K562 (cell line): ENCODE data around the gene SHISA2. TPM values are rescaled to one million over a fixed set of nuclear protein-coding genes. Genes with fewer than 3 reads are reported as not detected.

Experiments used
- ATAC-seq: fragments of 200-7000 bp; cut with Tn5 transposase; 3 replicates; pipeline ENCODE4 v1.9.1; 2020; ENCODE audit warnings: moderate library complexity
- BruUV-seq: library from RNA; stranded (reverse); fragments of 400-500 nt; replicated peaks from 2 replicates; lab custom pipeline; 2021; lab: Mats Ljungman, UMichigan
- CTCF ChIA-PET: fragments of 300-600 bp; formaldehyde crosslinking; extraction: SDS; loops from one replicate; lab custom pipeline; 2021; ENCODE audit warnings: low intra/inter-chr PET ratio; lab: Yijun Ruan, JAX
- POLR2A ChIA-PET: fragments of 300-600, 350-650 bp; sonication (Branson Sonifier 250); formaldehyde crosslinking; extraction: SDS; loops from one replicate; lab custom pipeline; 2021; ENCODE audit warnings: antibody characterized with exemption, inconsistent platforms; lab: Yijun Ruan, JAX
- DNase-seq, 4 experiments: peaks; one replicate each; pipeline versions ENCODE4 v3.0.0 to v3.0.0-alpha.2; 2011 to 2018; ENCODE audit warnings: low spot score in 3 of 4, mixed read lengths in 3 of 4; ENCODE audit errors: extremely low read depth in 1 of 4
- FAIRE-seq: peaks from 2 replicates; lab custom pipeline; 2011; peaks lifted over from hg19 to GRCh38; lab: Jason Lieb, UNC
- H2AFZ ChIP-seq: 2 replicates; pipeline ENCODE4 v1.6.0; 2011; ENCODE audit warnings: low read depth, low read length, control low read depth, inconsistent platforms
- H3K27ac ChIP-seq: fragments of 200-600 bp; 3 replicates; pipeline ENCODE4 v1.8.0; 2011; ENCODE audit warnings: low read depth, mild to moderate bottlenecking, control low read depth, inconsistent platforms, low read length, moderate library complexity, mixed read lengths; ENCODE audit errors: extremely low read depth
- H3K27me3 ChIP-seq, 2 experiments: fragments of 300-600 bp in 1 of 2; 2 replicates in 1 of 2; 3 replicates in 1 of 2; pipeline versions ENCODE4 v1.6.0 to v1.8.0; 2011; ENCODE audit warnings: inconsistent platforms in 2 of 2, low read length in 2 of 2, mild to moderate bottlenecking in 1 of 2, mixed read lengths in 1 of 2, moderate library complexity in 1 of 2; ENCODE audit not compliant: control insufficient read depth in 2 of 2, insufficient read depth in 2 of 2
- H3K36me3 ChIP-seq: fragments of 300-600 bp; 3 replicates; pipeline ENCODE4 v1.8.0; 2011; ENCODE audit warnings: mild to moderate bottlenecking, low read length, inconsistent platforms; ENCODE audit not compliant: control insufficient read depth, insufficient read depth
- H3K4me1 ChIP-seq, 2 experiments: fragments of 200-600 bp in 1 of 2; replicated peaks in 1 of 2; 2 replicates in 1 of 2; 3 replicates in 1 of 2; pipeline versions ENCODE4 v1.5.1 to v1.8.0; 2011; ENCODE audit warnings: inconsistent platforms in 2 of 2, low read length in 2 of 2, mild to moderate bottlenecking in 1 of 2, mixed read lengths in 1 of 2, moderate library complexity in 1 of 2; ENCODE audit not compliant: control insufficient read depth in 2 of 2, insufficient read depth in 2 of 2
- H3K4me2 ChIP-seq: 2 replicates; pipeline ENCODE4 v1.6.1; 2011; ENCODE audit warnings: low read length, control low read depth, inconsistent platforms, mixed read lengths; ENCODE audit not compliant: insufficient read depth
- H3K4me3 ChIP-seq: fragments of 200-600 bp; sonication (generic), shearing (Covaris generic); 2 replicates; pipeline ENCODE4 v1.5.1; 2016; ENCODE audit warnings: control low read depth, inconsistent platforms
- H3K79me2 ChIP-seq: fragments of 200-600 bp; 3 replicates; pipeline ENCODE4 v1.8.0; 2011; ENCODE audit warnings: low read length, inconsistent platforms; ENCODE audit not compliant: control insufficient read depth, insufficient read depth
- H3K9ac ChIP-seq, 2 experiments: 2 replicates each; pipeline versions ENCODE4 v1.6.0 to v1.6.1; 2011; ENCODE audit warnings: low read depth in 2 of 2, low read length in 2 of 2, control low read depth in 1 of 2, inconsistent platforms in 1 of 2, mild to moderate bottlenecking in 1 of 2, mixed read lengths in 1 of 2; ENCODE audit not compliant: insufficient read depth in 1 of 2
- H3K9me1 ChIP-seq: one replicate; pipeline ENCODE4 v1.6.0; 2011; ENCODE audit warnings: inconsistent platforms, mild to moderate bottlenecking, low read length, moderate library complexity; ENCODE audit not compliant: control insufficient read depth, insufficient read depth
- H3K9me3 ChIP-seq: replicated peaks from 2 replicates; pipeline ENCODE4 v1.5.1; 2011; ENCODE audit warnings: low read depth, low read length, inconsistent platforms; ENCODE audit not compliant: control insufficient read depth, insufficient read depth
- H4K20me1 ChIP-seq: replicated peaks from 2 replicates; pipeline ENCODE4 v1.6.1; 2011; ENCODE audit warnings: low read length, inconsistent platforms, mixed read lengths; ENCODE audit not compliant: control insufficient read depth, insufficient read depth
- BCOR ChIP-seq: fragments of 450-650 bp; IDR thresholded peaks from 2 replicates; pipeline ENCODE4 v1.6.1; 2016
- CBX8 ChIP-seq: fragments of 200-600 bp; sonication (generic); IDR thresholded peaks from 2 replicates; pipeline ENCODE4 v1.6.1; 2012; ENCODE audit warnings: borderline replicate concordance, mixed run types, low read depth, mild to moderate bottlenecking, moderate library complexity, mixed read lengths, low read length, control low read depth, inconsistent platforms; ENCODE audit not compliant: poor library complexity, severe bottlenecking; ENCODE audit errors: extremely low read depth
- ERF ChIP-seq: fragments of 450-650 bp; formaldehyde crosslinking; IDR thresholded peaks from 2 replicates; pipeline ENCODE4 v1.4.0; 2020; ENCODE audit warnings: mild to moderate bottlenecking, mixed read lengths
- HDAC6 ChIP-seq: IDR thresholded peaks from 2 replicates; pipeline ENCODE4 v1.6.1; 2012; ENCODE audit warnings: low read depth, mild to moderate bottlenecking, control low read depth, inconsistent platforms, low read length, moderate library complexity
- PHTF2 ChIP-seq: fragments of 250-450 bp; sonication (Bioruptor Pico); IDR thresholded peaks from 2 replicates; pipeline ENCODE4 v1.5.0; 2021; ENCODE audit warnings: mild to moderate bottlenecking
- POLR2B ChIP-seq: fragments of 450-650 bp; IDR thresholded peaks from 2 replicates; pipeline ENCODE4 v1.6.1; 2018; ENCODE audit warnings: low read depth; ENCODE audit not compliant: partially characterized antibody
- SNIP1 ChIP-seq: fragments of 450-650 bp; IDR thresholded peaks from 2 replicates; pipeline ENCODE4 v1.7.1; 2017; ENCODE audit warnings: low read depth, mild to moderate bottlenecking
- XRCC5 ChIP-seq: fragments of 200-400 bp; formaldehyde crosslinking; IDR thresholded peaks from 2 replicates; pipeline ENCODE4 v1.6.1; 2017; ENCODE audit warnings: low read depth, mild to moderate bottlenecking, low read length
- ZNF184 ChIP-seq: sonication (generic); formaldehyde crosslinking; IDR thresholded peaks from 2 replicates; pipeline ENCODE4 v1.5.0; 2020; ENCODE audit warnings: missing genetic modification reagents
- ZNF253 ChIP-seq: fragments of 250-450 bp; sonication (Bioruptor Pico); conservative IDR thresholded peaks from 2 replicates; pipeline ENCODE4 v1.6.1; 2021; ENCODE audit warnings: mild to moderate bottlenecking
- ZNF41 ChIP-seq: fragments of 250-450 bp; sonication (Bioruptor Pico); conservative IDR thresholded peaks from 2 replicates; pipeline ENCODE4 v1.4.0; 2020; ENCODE audit warnings: mild to moderate bottlenecking
- ZNF740 ChIP-seq, 3 experiments: fragments of 200-800 bp in 1 of 3; sonication (Bioruptor generic) in 1 of 3; sonication (generic) in 1 of 3; formaldehyde crosslinking in 1 of 3; IDR thresholded peaks; 2 replicates each; pipeline versions ENCODE4 v1.6.1 to v1.8.0; 2016 to 2022; ENCODE audit warnings: mild to moderate bottlenecking in 2 of 3, missing compliant biosample characterization in 2 of 3, missing genetic modification characterization in 2 of 3, missing genetic modification reagents in 1 of 3
- WGBS: fragments of 100-300 bp; shearing (Covaris generic); methylation state at CpG from one replicate; pipeline ENCODE4 v1.1.6; 2016; ENCODE audit warnings: low coverage, mixed read lengths; ENCODE audit not compliant: insufficient coverage; ENCODE audit errors: missing lambda C conversion rate; 5-methylcytosine and 5-hydroxymethylcytosine counted together
- in situ Hi-C: fragments of 300-500 bp; cut with MboI; formaldehyde crosslinking; loops from 4 replicates; pipeline ENCODE4 v1.15.0; 2018; ENCODE audit warnings: inconsistent platforms, mixed read lengths
- intact Hi-C: fragments of 100-400 bp; cut with micrococcal nuclease; formaldehyde crosslinking; loops from 2 replicates; pipeline ENCODE4 v1.14.2; 2022
- polyA plus RNA-seq, 8 experiments: library from polyadenylated mRNA; depleted of rRNA in 4 of 8; stranded (reverse) in 5 of 8; unstranded in 3 of 8; fragments of >200 nt; fragmentation: Nextera tagmentation in 2 of 8; fragmentation: Illumina TruSeq in 1 of 8; extraction: Ambion mirVana in 2 of 8; extraction: Trizol in 1 of 8; gene quantifications; 2 replicates each; pipeline versions ENCODE4 v1.2.1 to v1.2.3, GENCODE V29; 2011 to 2014; ENCODE audit warnings: inconsistent platforms in 1 of 8, missing spikeins in 1 of 8
- total RNA-seq, 7 experiments: library from RNA; depleted of rRNA in 6 of 7; stranded (reverse); fragments of >200 nt in 6 of 7; fragmentation: Illumina TruSeq in 2 of 7; extraction: Trizol in 2 of 7; gene quantifications; 2 replicates each; pipeline versions ENCODE4 v1.2.1 to v1.2.3, GENCODE V29; 2011 to 2021; ENCODE audit warnings: low replicate concordance in 1 of 7
- TF ChIP-seq, protein P1 (sequence below): sonication (generic); formaldehyde crosslinking; IDR thresholded peaks from 2 replicates; pipeline ENCODE4 v1.8.0; 2022; ENCODE audit warnings: missing genetic modification reagents, mild to moderate bottlenecking, borderline replicate concordance
- TF ChIP-seq, protein P2 (sequence below): fragments of 450-650 bp; IDR thresholded peaks from 2 replicates; pipeline ENCODE4 v1.6.1; 2016; ENCODE audit warnings: missing biosample characterization, missing genetic modification characterization

The SHISA2 gene
- total and polyA plus RNA-seq, 9 of the 15 experiments (the other 6 are each of a cell fraction or from before 2014, with no cell fraction given): not detected

DNA sequence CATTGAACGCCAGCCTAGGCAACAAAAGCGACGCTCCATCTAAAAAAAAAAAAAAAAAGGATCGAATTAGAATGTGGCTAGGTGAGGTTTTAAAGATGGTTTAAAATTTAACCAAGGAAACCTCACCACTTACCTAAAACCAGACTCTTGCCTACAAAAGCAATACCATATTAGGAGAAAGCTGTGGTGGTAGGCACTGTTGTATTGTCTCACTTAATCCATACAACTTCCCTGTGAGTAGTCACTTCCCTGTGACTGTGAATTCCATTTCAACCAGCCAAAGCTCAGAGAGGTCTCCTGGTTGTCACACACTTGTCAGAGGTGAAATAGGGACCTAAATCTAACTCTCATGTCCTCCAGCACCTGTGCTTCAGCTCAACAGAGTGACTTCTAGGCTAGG lies 15.4 kb downstream of the SHISA2 start (continued):
- TF ChIP-seq ZNF740 (CRISPR knock-in tag; IDR thresholded peaks at IDR 0.05): no peak
- TF ChIP-seq ZNF740 (tag; IDR thresholded peaks at IDR 0.05): no peak
- TF ChIP-seq, protein P1, sequence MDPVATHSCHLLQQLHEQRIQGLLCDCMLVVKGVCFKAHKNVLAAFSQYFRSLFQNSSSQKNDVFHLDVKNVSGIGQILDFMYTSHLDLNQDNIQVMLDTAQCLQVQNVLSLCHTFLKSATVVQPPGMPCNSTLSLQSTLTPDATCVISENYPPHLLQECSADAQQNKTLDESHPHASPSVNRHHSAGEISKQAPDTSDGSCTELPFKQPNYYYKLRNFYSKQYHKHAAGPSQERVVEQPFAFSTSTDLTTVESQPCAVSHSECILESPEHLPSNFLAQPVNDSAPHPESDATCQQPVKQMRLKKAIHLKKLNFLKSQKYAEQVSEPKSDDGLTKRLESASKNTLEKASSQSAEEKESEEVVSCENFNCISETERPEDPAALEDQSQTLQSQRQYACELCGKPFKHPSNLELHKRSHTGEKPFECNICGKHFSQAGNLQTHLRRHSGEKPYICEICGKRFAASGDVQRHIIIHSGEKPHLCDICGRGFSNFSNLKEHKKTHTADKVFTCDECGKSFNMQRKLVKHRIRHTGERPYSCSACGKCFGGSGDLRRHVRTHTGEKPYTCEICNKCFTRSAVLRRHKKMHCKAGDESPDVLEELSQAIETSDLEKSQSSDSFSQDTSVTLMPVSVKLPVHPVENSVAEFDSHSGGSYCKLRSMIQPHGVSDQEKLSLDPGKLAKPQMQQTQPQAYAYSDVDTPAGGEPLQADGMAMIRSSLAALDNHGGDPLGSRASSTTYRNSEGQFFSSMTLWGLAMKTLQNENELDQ (CRISPR knock-in tag): no peak
- no peak for TF ChIP-seq SNIP1
- no peak for TF ChIP-seq ZNF184 (CRISPR knock-in tag)
- TF ChIP-seq, all 486 proteins: peak for 0

DNA sequence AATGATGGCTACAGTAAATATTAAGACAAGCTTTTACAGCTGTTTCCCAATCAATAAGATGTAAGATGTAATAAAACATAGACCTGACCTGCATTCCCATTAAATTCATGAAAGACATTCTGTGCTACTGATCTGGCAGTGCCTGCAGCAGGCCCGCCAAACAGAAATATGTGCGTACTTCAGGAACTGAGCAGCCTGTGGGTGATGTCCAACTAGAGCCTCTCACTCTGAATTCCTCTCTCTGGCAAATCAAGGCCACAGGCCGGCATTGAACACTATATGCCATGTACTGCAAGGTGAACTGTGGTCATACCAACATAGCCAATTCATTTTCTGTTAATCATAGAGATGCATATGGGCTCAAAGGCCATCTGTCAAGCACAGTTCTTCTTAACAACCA lies 17.8 kb downstream of the SHISA2 start:
- Histone ChIP-seq H3K27me3 (no peaks in the 10 kb centered on the region), H3K27ac (no peak overlapping the region), H3K4me3 (no peak overlapping the region), H3K9me3 (no peaks in the 10 kb centered on the region), H3K79me2 (no peaks in the 10 kb centered on the region), H4K20me1 (no peaks in the 10 kb centered on the region), H3K36me3 (no peaks in the 10 kb centered on the region), H3K9ac (no peak overlapping the region), H3K4me1 (no peaks in the 10 kb centered on the region), H2AFZ (no peak overlapping the region), H3K4me2 (no peak overlapping the region), H3K9me1 (no peaks in the 10 kb centered on the region)
- POLR2A ChIA-PET: no interaction called here
- intact Hi-C loops (no loop called here), in situ Hi-C loops (no loop called here)
- BruUV-seq: no TSS peak
- DNase-seq: no peak
- no peak for FAIRE-seq
- 0% methylated on average over 3 of the region's 3 CpGs for WGBS
- ATAC-seq: no peak
- CTCF ChIA-PET: no interaction called here
- TF ChIP-seq CBX8 (no peak), ZNF41 (CRISPR knock-in tag) (no peak), BCOR (no peak), ZNF253 (no peak), PHTF2 (CRISPR knock-in tag) (no peak), HDAC6 (no peak), POLR2B (no peak), ERF (CRISPR knock-in tag) (no peak), XRCC5 (no peak)
- TF ChIP-seq, protein P2, sequence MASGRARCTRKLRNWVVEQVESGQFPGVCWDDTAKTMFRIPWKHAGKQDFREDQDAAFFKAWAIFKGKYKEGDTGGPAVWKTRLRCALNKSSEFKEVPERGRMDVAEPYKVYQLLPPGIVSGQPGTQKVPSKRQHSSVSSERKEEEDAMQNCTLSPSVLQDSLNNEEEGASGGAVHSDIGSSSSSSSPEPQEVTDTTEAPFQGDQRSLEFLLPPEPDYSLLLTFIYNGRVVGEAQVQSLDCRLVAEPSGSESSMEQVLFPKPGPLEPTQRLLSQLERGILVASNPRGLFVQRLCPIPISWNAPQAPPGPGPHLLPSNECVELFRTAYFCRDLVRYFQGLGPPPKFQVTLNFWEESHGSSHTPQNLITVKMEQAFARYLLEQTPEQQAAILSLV (tag): no peak
